OCI-LY1 (cell line): Measurements from ENCODE around the gene NRSN1.

Experiments
- H2AFZ ChIP-seq: fragments of 200-600 bp; sonication (generic), shearing (Covaris generic); 2 replicates; pipeline ENCODE4 v1.6.0; 2014; ENCODE audit warnings: antibody characterized with exemption, mild to moderate bottlenecking, low read length
- H3F3A ChIP-seq: fragments of 200-600 bp; sonication (generic), shearing (Covaris generic); 2 replicates; pipeline ENCODE4 v1.6.0; 2014; ENCODE audit warnings: mild to moderate bottlenecking, antibody characterized with exemption, low read length, moderate library complexity; ENCODE audit not compliant: insufficient read depth
- H3K27ac ChIP-seq: fragments of 200-600 bp; sonication (generic); 2 replicates; pipeline ENCODE4 v1.5.1; 2014; ENCODE audit warnings: low read length, mixed run types, mild to moderate bottlenecking, low read depth; ENCODE audit not compliant: poor library complexity, severe bottlenecking
- H3K27me3 ChIP-seq: fragments of 200-600 bp; sonication (generic); 2 replicates; pipeline ENCODE4 v1.6.0; 2014; ENCODE audit warnings: antibody characterized with exemption, mild to moderate bottlenecking, low read length, moderate library complexity; ENCODE audit not compliant: insufficient read depth
- H3K36me3 ChIP-seq: fragments of 200-600 bp; sonication (generic); 2 replicates; pipeline ENCODE4 v1.6.1; 2014; ENCODE audit warnings: mild to moderate bottlenecking, antibody characterized with exemption, low read length, moderate library complexity, mixed read lengths; ENCODE audit not compliant: insufficient read depth
- H3K4me1 ChIP-seq: fragments of 200-600 bp; sonication (generic); 2 replicates; pipeline ENCODE4 v1.5.1; 2014; ENCODE audit warnings: mild to moderate bottlenecking, low read length, moderate library complexity; ENCODE audit not compliant: insufficient read depth, severe bottlenecking
- H3K4me2 ChIP-seq: fragments of 200-600 bp; sonication (generic), shearing (Covaris generic); 2 replicates; pipeline ENCODE4 v1.6.1; 2014; ENCODE audit warnings: low read length
- H3K4me3 ChIP-seq: fragments of 200-600 bp; sonication (generic); 2 replicates; pipeline ENCODE4 v1.5.1; 2014; ENCODE audit warnings: low read length, low read depth, mild to moderate bottlenecking, mixed read lengths; ENCODE audit not compliant: poor library complexity, severe bottlenecking
- H3K79me2 ChIP-seq: fragments of 200-600 bp; shearing (Covaris generic); 2 replicates; pipeline ENCODE4 v1.6.1; 2016; ENCODE audit warnings: mixed run types, low read length, mixed read lengths; ENCODE audit not compliant: insufficient read depth
- H3K9ac ChIP-seq: fragments of 200-600 bp; sonication (generic), shearing (Covaris generic); 2 replicates; pipeline ENCODE4 v1.6.1; 2014; ENCODE audit warnings: mild to moderate bottlenecking, low read length, mixed read lengths
- H3K9me2 ChIP-seq: fragments of 200-600 bp; sonication (generic), shearing (Covaris generic); 2 replicates; pipeline ENCODE4 v1.6.1; 2014; ENCODE audit warnings: low read depth, mild to moderate bottlenecking, low read length, mixed read lengths
- H3K9me3 ChIP-seq: fragments of 200-600 bp; shearing (Covaris generic); 2 replicates; pipeline ENCODE4 v1.6.1; 2014; ENCODE audit warnings: low read length, mixed read lengths
- H4K20me1 ChIP-seq: fragments of 200-600 bp; sonication (generic), shearing (Covaris generic); 2 replicates; pipeline ENCODE4 v1.6.0; 2016; ENCODE audit warnings: mild to moderate bottlenecking, low read length; ENCODE audit not compliant: insufficient read depth
- EZH2 ChIP-seq: fragments of 200-600 bp; sonication (generic), shearing (Covaris generic); IDR thresholded peaks from 2 replicates; pipeline ENCODE4 v1.8.0; 2017; ENCODE audit warnings: borderline replicate concordance, mixed run types, mild to moderate bottlenecking, antibody characterized with exemption, low read length, moderate library complexity, mixed read lengths
- TF ChIP-seq, protein P1 (sequence below): fragments of 200-600 bp; sonication (generic), shearing (Covaris generic); IDR thresholded peaks from 2 replicates; pipeline ENCODE4 v1.5.1; 2017; ENCODE audit warnings: mild to moderate bottlenecking, antibody characterized with exemption, low read length, moderate library complexity, mixed read lengths

The NRSN1 gene

GRCh38 chr6:24093381-24093780 is 32.6 kb upstream of the NRSN1 start:
- Histone ChIP-seq H3K79me2 (no peaks in the 10 kb centered on the region), H3K9me2 (no peaks in the 10 kb centered on the region), H3K36me3 (no peaks in the 10 kb centered on the region), H3K9me3 (no peaks in the 10 kb centered on the region), H3F3A (no peaks in the 10 kb centered on the region), H3K9ac (no peak overlapping the region), H4K20me1 (no peaks in the 10 kb centered on the region), H3K4me1 (no peaks in the 10 kb centered on the region), H3K4me3 (no peak overlapping the region), H3K27me3 (no peaks in the 10 kb centered on the region), H3K4me2 (no peak overlapping the region), H2AFZ (no peak overlapping the region), H3K27ac (no peak overlapping the region)
- TF ChIP-seq, protein P1, sequence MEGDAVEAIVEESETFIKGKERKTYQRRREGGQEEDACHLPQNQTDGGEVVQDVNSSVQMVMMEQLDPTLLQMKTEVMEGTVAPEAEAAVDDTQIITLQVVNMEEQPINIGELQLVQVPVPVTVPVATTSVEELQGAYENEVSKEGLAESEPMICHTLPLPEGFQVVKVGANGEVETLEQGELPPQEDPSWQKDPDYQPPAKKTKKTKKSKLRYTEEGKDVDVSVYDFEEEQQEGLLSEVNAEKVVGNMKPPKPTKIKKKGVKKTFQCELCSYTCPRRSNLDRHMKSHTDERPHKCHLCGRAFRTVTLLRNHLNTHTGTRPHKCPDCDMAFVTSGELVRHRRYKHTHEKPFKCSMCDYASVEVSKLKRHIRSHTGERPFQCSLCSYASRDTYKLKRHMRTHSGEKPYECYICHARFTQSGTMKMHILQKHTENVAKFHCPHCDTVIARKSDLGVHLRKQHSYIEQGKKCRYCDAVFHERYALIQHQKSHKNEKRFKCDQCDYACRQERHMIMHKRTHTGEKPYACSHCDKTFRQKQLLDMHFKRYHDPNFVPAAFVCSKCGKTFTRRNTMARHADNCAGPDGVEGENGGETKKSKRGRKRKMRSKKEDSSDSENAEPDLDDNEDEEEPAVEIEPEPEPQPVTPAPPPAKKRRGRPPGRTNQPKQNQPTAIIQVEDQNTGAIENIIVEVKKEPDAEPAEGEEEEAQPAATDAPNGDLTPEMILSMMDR = no peak
- TF ChIP-seq EZH2 = no peak

GRCh38 chr6:24099181-24099580 is 26.8 kb upstream of the NRSN1 start:
- H3K4me2 ChIP-seq = no peak overlapping the region

GRCh38 chr6:24100024-24100769 is 25.8 kb upstream of the NRSN1 start:
- Histone ChIP-seq H3K4me1 (no peaks in the 10 kb centered on the region), H3K9ac (no peak overlapping the region), H3K36me3 (no peaks in the 10 kb centered on the region), H3K79me2 (no peaks in the 10 kb centered on the region), H3K4me2 (no peak overlapping the region), H3K9me3 (no peaks in the 10 kb centered on the region), H3K27me3 (no peaks in the 10 kb centered on the region), H2AFZ (no peak overlapping the region), H3K27ac (no peak overlapping the region), H3K9me2 (no peaks in the 10 kb centered on the region), H3K4me3 (no peak overlapping the region), H4K20me1 (no peaks in the 10 kb centered on the region), H3F3A (no peaks in the 10 kb centered on the region)
- TF ChIP-seq EZH2 = no peak
- TF ChIP-seq, protein P1 = no peak

More at GRCh38 chr6:24099181-24099580, 26.8 kb upstream of the NRSN1 start:
- H3K27me3 ChIP-seq = no peaks in the 10 kb centered on the region
- no peaks in the 10 kb centered on the region for H4K20me1 ChIP-seq
- no peak overlapping the region for H3K27ac ChIP-seq
- H3K4me1 ChIP-seq = no peaks in the 10 kb centered on the region
- no peaks in the 10 kb centered on the region for H3K36me3 ChIP-seq
- no peaks in the 10 kb centered on the region for H3K9me3 ChIP-seq
- no peaks in the 10 kb centered on the region for H3K9me2 ChIP-seq
- no peaks in the 10 kb centered on the region for H3F3A ChIP-seq
- H3K79me2 ChIP-seq = no peaks in the 10 kb centered on the region
- no peak for TF ChIP-seq EZH2
- TF ChIP-seq, protein P1 = no peak
- no peak overlapping the region for H3K4me3 ChIP-seq
- no peak overlapping the region for H2AFZ ChIP-seq
- no peak overlapping the region for H3K9ac ChIP-seq
